ENCODE data around the gene FGF12.

The FGF12 gene

GRCh38 chr3:192216067-192216466 is 511.3 kb downstream of the FGF12 start:
- Histone ChIP-seq H3K27me3 (no peaks in the 10 kb centered on the region), H3K4me3 (ENCODE audit: low read depth, low read length) (no peak overlapping the region), H3K4me1 (no peaks in the 10 kb centered on the region), H3K36me3 (no peaks in the 10 kb centered on the region), H3K9me3 (no peaks in the 10 kb centered on the region)
- DNase-seq, result no peak
- TF ChIP-seq CTCF (IDR thresholded peaks at IDR 0.05; ENCODE audit: low read depth, low read length), result no peak

GRCh38 chr3:192212979-192213378 is 514.4 kb downstream of the FGF12 start:
- H3K36me3 ChIP-seq, result no peaks in the 10 kb centered on the region
- no peaks in the 10 kb centered on the region for H3K27me3 ChIP-seq
- no peak for TF ChIP-seq CTCF (IDR thresholded peaks at IDR 0.05; ENCODE audit: low read depth, low read length)
- DNase-seq, result no peak
- no peaks in the 10 kb centered on the region for H3K4me1 ChIP-seq
- H3K9me3 ChIP-seq, result no peaks in the 10 kb centered on the region
- H3K4me3 ChIP-seq (ENCODE audit: low read depth, low read length), result no peak overlapping the region

- no peaks in the 10 kb centered on the region for H3K9me3 ChIP-seq
- no peaks in the 10 kb centered on the region for H3K36me3 ChIP-seq
- no peaks in the 10 kb centered on the region for H3K4me1 ChIP-seq
- no peaks in the 10 kb centered on the region for H3K27me3 ChIP-seq
- no peak for TF ChIP-seq CTCF (IDR thresholded peaks at IDR 0.05; ENCODE audit: low read depth, low read length)
- DNase-seq, result no peak
- no peak overlapping the region for H3K4me3 ChIP-seq (ENCODE audit: low read depth, low read length)
Measured at GRCh38 chr3:192212335-192212734, 515.0 kb downstream of the FGF12 start.

DNA sequence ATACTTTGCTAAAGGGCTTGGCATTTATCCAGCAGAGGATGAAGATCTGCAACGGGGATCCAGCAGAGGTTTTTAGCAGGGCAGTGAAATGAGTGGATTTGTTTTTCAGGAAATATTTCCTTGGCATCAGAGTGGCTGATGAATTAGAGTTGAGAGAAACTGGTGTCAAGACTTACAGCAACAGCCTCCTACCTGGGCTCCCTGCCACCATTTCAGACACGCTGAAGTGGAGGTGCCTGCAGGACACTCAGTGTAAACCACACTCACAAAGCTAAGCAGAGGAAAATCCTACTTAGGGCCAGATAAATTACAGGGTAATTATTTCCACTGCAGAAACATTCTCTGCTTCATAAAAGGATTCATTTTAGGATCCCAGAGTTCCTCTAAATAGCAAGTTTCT is 519.7 kb downstream of the FGF12 start:
- H3K27me3 ChIP-seq, result no peaks in the 10 kb centered on the region
- TF ChIP-seq CTCF (IDR thresholded peaks at IDR 0.05; ENCODE audit: low read depth, low read length), result no peak
- H3K4me1 ChIP-seq, result no peaks in the 10 kb centered on the region
- no peaks in the 10 kb centered on the region for H3K9me3 ChIP-seq
- no peaks in the 10 kb centered on the region for H3K36me3 ChIP-seq
- no peak for DNase-seq
- H3K4me3 ChIP-seq (ENCODE audit: low read depth, low read length), result no peak overlapping the region

DNA sequence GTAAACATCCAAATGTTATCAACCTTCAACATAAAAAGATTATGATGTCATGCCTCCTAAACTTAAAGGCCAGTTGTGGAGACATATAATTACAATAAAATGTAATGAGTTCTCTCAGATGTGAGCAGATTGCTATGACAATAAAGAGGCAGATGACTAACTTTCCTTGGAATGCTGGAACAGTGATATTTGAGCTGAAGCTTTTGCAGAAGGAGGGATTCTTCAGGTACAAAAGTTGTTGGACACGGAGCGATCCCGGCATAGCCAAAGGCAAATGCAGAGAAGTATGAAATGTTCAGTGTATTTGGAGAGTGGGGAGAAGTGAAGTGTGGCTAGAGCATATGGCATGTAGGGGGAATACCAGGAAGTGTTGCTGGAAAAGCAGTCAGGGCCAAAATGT is 520.1 kb downstream of the FGF12 start:
- no peak for TF ChIP-seq CTCF (IDR thresholded peaks at IDR 0.05; ENCODE audit: low read depth, low read length)
- H3K27me3 ChIP-seq, result no peaks in the 10 kb centered on the region
- no peak for DNase-seq
- no peak overlapping the region for H3K4me3 ChIP-seq (ENCODE audit: low read depth, low read length)
- H3K4me1 ChIP-seq, result no peaks in the 10 kb centered on the region
- no peaks in the 10 kb centered on the region for H3K36me3 ChIP-seq
- H3K9me3 ChIP-seq, result no peaks in the 10 kb centered on the region

- no peaks in the 10 kb centered on the region for H3K9me3 ChIP-seq
- no peak for DNase-seq
- H3K4me1 ChIP-seq, result no peaks in the 10 kb centered on the region
- no peak for TF ChIP-seq CTCF (IDR thresholded peaks at IDR 0.05; ENCODE audit: low read depth, low read length)
- no peak overlapping the region for H3K4me3 ChIP-seq (ENCODE audit: low read depth, low read length)
- no peaks in the 10 kb centered on the region for H3K27me3 ChIP-seq
- no peaks in the 10 kb centered on the region for H3K36me3 ChIP-seq
Measured at GRCh38 chr3:192194085-192194484, 533.3 kb downstream of the FGF12 start.
